Activated CD4-positive, alpha-beta T cell treated with anti-CD3 and anti-CD28 coated beads for 36 hours (primary cell): ENCODE data around the gene ADPRM. TPM values are rescaled to one million over a fixed set of nuclear protein-coding genes. Genes with fewer than 3 reads are reported as not detected.

Experiments
- ATAC-seq: fragments of 200-7000 bp; cut with Tn5 transposase; one replicate; pipeline ENCODE4 v1.10.0; 2021; ENCODE audit warnings: mild to moderate bottlenecking, moderate library complexity
- CTCF ChIA-PET: fragments of 350-600 bp; sonication (Branson Sonifier 250); formaldehyde crosslinking; loops from one replicate; lab custom pipeline; 2021; ENCODE audit warnings: antibody characterized with exemption; lab: Charles Lee
- POLR2A ChIA-PET: fragments of 350-600 bp; sonication (Branson Sonifier 250); formaldehyde crosslinking; loops from one replicate; lab custom pipeline; 2021; ENCODE audit warnings: antibody characterized with exemption, inconsistent platforms; lab: Charles Lee
- DNase-seq: peaks from one replicate; pipeline ENCODE4 v3.0.0-alpha.2; 2020
- H3K27ac Mint-ChIP-seq: one replicate; pipeline ENCODE4 v1.8.0; 2021; ENCODE audit warnings: mixed read lengths
- H3K27me3 Mint-ChIP-seq: one replicate; pipeline ENCODE4 v1.8.0; 2021; ENCODE audit warnings: mixed read lengths
- H3K36me3 Mint-ChIP-seq: one replicate; pipeline ENCODE4 v1.8.0; 2021; ENCODE audit warnings: low read depth, mixed read lengths
- H3K4me1 Mint-ChIP-seq: one replicate; pipeline ENCODE4 v1.8.0; 2021; ENCODE audit warnings: mixed read lengths
- H3K4me3 Mint-ChIP-seq: one replicate; pipeline ENCODE4 v1.8.0; 2021; ENCODE audit warnings: mild to moderate bottlenecking, moderate library complexity, mixed read lengths
- H3K9me3 Mint-ChIP-seq: one replicate; pipeline ENCODE4 v1.8.0; 2021; ENCODE audit warnings: low read depth, mixed read lengths
- intact Hi-C, 2 experiments: fragments of 100-400 bp; cut with DNase I in 1 of 2; cut with micrococcal nuclease in 1 of 2; formaldehyde crosslinking; loops; one replicate each; pipeline versions ENCODE4 v1.14.2 to v1.15.1; 2022 to 2024; cut with DNase I, micrococcal nuclease
- total RNA-seq, 2 experiments: library from RNA; stranded (reverse); gene quantifications; one replicate each; pipeline ENCODE4 v1.2.3, GENCODE V29; 2021

ADPRM gene
- total RNA-seq, 2 experiments from 2014 or later: 11.2 to 12.8 TPM

DNA sequence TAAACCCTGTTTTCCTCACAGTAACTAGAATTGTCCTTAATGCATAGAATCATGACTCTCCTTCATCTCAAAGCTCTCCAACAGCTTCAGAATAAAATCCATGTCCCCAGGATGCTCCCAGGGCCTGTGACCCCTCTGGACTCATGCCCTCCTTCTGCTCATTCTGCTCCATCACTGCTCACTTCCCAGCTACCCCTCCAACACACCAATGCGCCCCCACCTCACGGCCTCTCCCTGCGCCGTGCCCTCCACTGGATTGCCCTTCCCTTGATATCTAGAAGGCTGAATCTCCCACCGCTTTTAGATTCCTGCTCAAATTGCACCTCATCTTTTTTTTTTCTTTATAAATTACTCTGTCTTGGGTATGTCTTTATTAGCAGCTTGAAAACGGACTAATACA, 45.0 kb downstream of the ADPRM start:
- H3K4me1 Mint-ChIP-seq: peaks cover 17% of the 10 kb centered on the region
- DNase-seq (no peak), ATAC-seq (no peak)
- ChIA-PET POLR2A (no interaction called here), CTCF (interaction anchor here (0.7 kb wide), 1 partner anchor 112 kb away, joined by 3 read pairs; no protein-coding TSS in a partner anchor)
- peaks cover 2% of the 10 kb centered on the region for H3K27me3 Mint-ChIP-seq
- no peaks in the 10 kb centered on the region for H3K36me3 Mint-ChIP-seq
- no peak overlapping the region for H3K4me3 Mint-ChIP-seq
- no peaks in the 10 kb centered on the region for H3K9me3 Mint-ChIP-seq
- intact Hi-C loops: no loop called here
- no peak overlapping the region for H3K27ac Mint-ChIP-seq

DNA sequence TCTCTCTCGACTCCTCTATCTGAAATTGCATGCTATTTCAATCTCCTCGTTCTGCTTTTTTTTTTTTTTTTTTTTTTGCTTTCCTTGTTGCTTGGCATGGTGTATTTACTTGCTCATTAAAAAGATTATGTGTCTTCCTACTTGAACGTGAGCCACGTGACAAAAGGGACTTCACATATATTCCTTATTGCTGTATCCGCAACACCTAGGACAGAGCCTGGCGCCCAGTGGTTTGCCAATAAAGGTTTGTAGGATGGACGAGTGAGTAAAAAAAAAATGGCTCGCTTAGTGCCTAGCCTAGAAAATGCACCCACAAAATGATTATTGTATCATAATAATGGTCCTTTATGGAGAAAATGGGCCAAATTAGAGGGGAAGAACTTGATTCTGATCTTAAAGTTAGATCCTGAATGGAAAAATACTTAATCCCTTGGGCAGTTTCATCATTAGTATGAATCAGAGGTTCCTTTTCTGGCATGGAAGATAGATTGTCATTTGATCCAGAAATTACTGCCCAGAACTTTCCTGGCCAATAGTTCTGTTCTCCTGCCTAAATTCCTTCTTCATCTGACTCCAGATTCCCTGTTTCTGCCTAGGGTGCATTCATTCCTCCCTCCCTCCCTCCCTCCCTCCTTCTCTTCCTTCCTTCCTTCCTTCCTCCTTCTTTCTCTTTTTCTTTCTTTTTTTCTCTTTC, 46.1 kb downstream of the ADPRM start:
- H3K27ac Mint-ChIP-seq: no peak overlapping the region
- H3K27me3 Mint-ChIP-seq: peaks cover 2% of the 10 kb centered on the region
- peaks cover 12% of the 10 kb centered on the region for H3K4me1 Mint-ChIP-seq
- DNase-seq: no peak
- intact Hi-C loops: no loop called here
- ChIA-PET POLR2A (no interaction called here), CTCF (no interaction called here)
- H3K4me3 Mint-ChIP-seq: no peak overlapping the region
- ATAC-seq: no peak
- no peaks in the 10 kb centered on the region for H3K36me3 Mint-ChIP-seq
- no peaks in the 10 kb centered on the region for H3K9me3 Mint-ChIP-seq

DNA sequence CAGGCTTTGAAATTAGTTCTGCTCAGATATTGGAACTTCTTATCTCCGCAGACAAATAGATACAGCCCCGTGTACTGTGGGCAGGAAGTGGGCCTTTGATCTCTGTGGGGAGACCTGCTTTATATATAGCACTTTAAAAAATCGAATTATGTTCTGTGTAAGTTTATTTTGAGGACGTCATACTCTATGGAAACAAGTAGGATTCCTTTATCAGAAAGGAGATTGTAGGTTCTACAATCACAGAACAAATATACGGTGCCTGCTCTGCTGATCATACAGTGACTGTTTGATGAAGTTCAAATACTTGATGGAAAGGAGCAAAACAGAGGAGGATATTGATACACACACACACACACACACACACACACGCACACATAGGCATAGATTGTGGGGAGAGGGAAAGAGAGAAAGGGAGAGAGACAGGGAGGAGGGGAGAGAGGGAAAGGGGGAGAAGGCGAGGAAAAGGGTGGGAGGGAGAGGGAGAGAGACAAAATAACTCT, 47.2 kb downstream of the ADPRM start:
- intact Hi-C loops: no loop called here
- Mint-ChIP-seq H3K4me1 (peaks cover 12% of the 10 kb centered on the region), H3K36me3 (no peaks in the 10 kb centered on the region), H3K4me3 (no peak overlapping the region), H3K27ac (no peak overlapping the region), H3K27me3 (peaks cover 2% of the 10 kb centered on the region), H3K9me3 (no peaks in the 10 kb centered on the region)
- peak; percentile 14 for DNase-seq
- ChIA-PET POLR2A (no interaction called here), CTCF (no interaction called here)
- peak; percentile 72 for ATAC-seq

DNA sequence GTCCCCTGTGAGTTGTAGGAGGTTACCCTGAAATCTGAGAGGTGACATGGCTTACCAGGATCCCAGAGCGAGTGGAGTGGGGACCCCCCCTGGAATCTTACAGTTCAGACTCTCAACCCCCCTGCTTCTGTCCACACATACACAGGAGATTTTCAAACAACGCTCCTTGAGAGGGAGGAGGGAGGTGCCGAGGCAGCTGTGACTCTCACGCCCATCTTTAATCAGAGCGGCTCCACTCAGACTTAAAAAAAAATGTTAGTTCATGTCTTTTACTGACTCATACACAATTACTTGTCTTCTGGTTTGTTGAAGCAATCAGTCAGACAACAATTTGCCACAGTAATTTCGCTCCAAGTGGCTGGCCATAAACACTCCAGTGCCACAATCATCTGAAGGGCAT, 47.8 kb downstream of the ADPRM start:
- no peak overlapping the region for H3K4me3 Mint-ChIP-seq
- intact Hi-C loops: no loop called here

DNA sequence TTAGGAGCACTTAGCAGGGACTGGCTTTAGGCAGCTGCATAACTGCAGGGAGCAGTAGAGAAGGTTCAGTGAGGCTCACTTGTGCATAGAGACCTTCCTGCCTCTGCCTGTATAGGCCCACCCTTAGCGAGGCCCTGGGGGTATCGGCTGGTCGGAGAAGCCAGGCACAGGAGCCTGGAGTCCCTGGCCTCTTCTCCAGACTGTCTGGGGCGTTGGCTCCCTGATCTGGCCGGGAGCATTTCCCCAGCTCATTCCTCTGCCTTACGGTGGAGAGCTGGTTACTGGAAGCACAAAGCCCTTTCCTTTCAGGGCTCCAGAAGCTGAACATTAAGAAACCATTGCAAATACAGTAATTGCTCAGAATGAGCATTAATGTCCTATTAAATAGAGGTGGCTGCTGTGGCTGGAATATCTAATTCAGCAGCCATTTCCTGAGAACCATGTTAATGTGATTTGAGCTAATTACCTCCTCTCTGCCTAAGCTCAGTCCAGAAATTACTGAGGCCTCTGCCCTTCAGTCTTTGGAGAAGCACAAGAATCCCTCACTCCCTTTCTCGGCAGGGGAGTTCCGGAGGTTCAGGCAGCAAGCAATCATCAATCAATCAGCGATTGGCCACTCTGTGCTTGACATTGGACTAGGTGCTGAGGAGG, 51.3 kb downstream of the ADPRM start:
- Mint-ChIP-seq H3K36me3 (no peaks in the 10 kb centered on the region), H3K4me1 (peaks cover 12% of the 10 kb centered on the region), H3K9me3 (no peaks in the 10 kb centered on the region), H3K27me3 (no peaks in the 10 kb centered on the region), H3K4me3 (no peak overlapping the region), H3K27ac (no peak overlapping the region)
- intact Hi-C loops: no loop called here
- ATAC-seq: no peak
- ChIA-PET CTCF (interaction anchor here (0.7 to 0.9 kb wide), 2 partner anchors 57 to 1247 kb away, joined by 3 read pairs; no protein-coding TSS in a partner anchor), POLR2A (no interaction called here)
- no peak for DNase-seq

More for the DNA sequence above, 47.8 kb downstream of the ADPRM start:
- ChIA-PET POLR2A (no interaction called here), CTCF (no interaction called here)
- Mint-ChIP-seq H3K36me3 (no peaks in the 10 kb centered on the region), H3K27ac (no peak overlapping the region), H3K27me3 (peaks cover 2% of the 10 kb centered on the region), H3K9me3 (no peaks in the 10 kb centered on the region), H3K4me1 (peaks cover 12% of the 10 kb centered on the region)
- no peak for DNase-seq
- ATAC-seq: no peak

DNA sequence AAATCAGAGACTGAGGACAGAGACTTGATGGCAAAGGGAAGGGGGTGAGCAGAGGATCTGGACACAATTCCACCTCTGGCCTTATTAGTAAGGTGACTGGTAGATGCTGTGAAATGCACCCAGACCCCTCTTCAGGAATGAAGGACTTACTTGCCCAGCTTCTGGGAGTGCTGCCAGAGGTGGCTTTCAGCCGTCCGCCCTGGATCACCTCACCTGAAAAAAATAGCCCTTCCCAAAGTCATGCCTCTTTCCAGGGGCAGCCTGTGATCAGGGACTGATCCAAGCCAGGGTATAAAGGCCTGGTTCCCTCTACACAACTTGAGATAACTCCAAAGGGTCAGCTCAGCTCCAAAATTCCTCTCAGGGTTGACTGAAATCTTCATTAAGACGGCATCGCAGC, 52.8 kb downstream of the ADPRM start:
- intact Hi-C loops: no loop called here
- Mint-ChIP-seq H3K27ac (no peak overlapping the region), H3K36me3 (no peaks in the 10 kb centered on the region), H3K4me3 (no peak overlapping the region), H3K27me3 (no peaks in the 10 kb centered on the region), H3K4me1 (peaks cover 3% of the 10 kb centered on the region), H3K9me3 (no peaks in the 10 kb centered on the region)
- DNase-seq: no peak
- ChIA-PET CTCF (interaction anchor here (0.6 kb wide), 1 partner anchor 14 kb away, joined by 5 read pairs; no protein-coding TSS in a partner anchor), POLR2A (no interaction called here)
- ATAC-seq: no peak

DNA sequence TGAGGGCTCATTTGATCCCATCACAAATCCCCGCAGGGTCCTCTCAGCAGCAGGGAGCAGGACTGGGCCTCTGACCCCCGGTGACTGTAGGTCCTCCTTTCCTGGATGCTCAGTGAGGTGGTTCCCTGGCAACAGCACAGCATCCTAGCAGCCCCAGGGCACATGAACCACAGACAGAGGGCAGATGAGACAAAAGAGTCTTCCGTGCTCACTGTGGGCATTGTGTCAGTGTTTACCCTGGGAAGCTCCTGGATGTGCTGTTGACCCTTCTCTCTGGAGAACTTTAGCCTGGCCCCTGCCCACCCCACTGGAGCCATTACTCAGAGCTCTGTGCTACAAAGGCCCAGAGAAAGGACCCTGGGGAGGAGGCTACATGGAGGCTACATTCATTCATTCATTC, 54.2 kb downstream of the ADPRM start:
- POLR2A ChIA-PET: no interaction called here
- Mint-ChIP-seq H3K4me3 (no peak overlapping the region), H3K4me1 (no peaks in the 10 kb centered on the region), H3K9me3 (no peaks in the 10 kb centered on the region), H3K27ac (no peak overlapping the region), H3K36me3 (no peaks in the 10 kb centered on the region), H3K27me3 (no peaks in the 10 kb centered on the region)
- DNase-seq: no peak
- intact Hi-C loops: no loop called here
- CTCF ChIA-PET: interaction anchor here (0.9 kb wide), 2 partner anchors 22 to 56 kb away, joined by 3 to 5 read pairs; no protein-coding TSS in a partner anchor
- no peak for ATAC-seq

DNA sequence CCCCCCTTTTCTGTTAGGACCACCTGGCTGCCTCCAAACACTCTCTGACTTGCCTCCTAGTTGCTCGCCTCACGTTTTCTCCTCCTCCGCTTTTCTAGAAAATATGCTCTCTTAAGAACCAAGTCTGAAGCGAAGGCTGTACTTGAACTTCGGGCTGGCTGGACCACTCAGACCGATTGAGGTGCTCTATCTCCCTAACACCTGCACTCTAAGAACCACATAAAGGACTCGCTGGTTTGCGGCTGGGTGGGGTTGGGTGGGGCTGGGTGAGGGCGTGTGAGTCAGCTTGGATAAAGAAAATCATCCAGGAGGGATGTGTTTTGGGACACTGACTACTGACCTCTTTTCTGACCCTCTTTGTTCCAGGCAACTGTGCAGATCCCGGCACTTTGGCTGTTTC, 55.3 kb downstream of the ADPRM start:
- H3K27me3 Mint-ChIP-seq: no peaks in the 10 kb centered on the region
- H3K27ac Mint-ChIP-seq: no peak overlapping the region
- POLR2A ChIA-PET: no interaction called here
- DNase-seq: no peak
- no peak for ATAC-seq
- CTCF ChIA-PET: interaction anchor here (0.5 to 0.9 kb wide), 2 partner anchors 55 to 81 kb away, joined by 3 to 5 read pairs; no protein-coding TSS in a partner anchor
- H3K4me1 Mint-ChIP-seq: no peaks in the 10 kb centered on the region
- no peaks in the 10 kb centered on the region for H3K9me3 Mint-ChIP-seq
- H3K36me3 Mint-ChIP-seq: no peaks in the 10 kb centered on the region
- H3K4me3 Mint-ChIP-seq: no peak overlapping the region
- intact Hi-C loops: no loop called here

DNA sequence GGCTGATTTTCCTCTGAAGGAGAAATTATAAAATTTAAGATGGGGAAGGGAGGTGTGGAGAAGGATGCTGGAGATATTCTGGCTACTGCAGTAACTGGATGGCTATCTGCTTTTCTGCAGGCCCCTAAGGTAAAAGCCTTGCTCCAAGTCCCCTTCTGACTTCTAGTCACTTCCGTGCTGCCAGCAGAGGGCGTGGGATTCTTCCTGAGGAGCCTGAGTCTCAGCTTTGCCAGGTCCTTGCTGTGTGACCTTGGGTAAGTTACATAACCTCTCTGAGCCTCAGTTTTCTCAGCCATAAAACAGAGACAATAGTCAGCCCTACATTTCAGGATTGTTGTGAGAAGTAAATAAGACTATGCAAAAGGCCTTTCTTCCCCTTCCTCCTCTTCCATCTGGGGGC, 56.7 kb downstream of the ADPRM start:
- no peak overlapping the region for H3K27ac Mint-ChIP-seq
- no peaks in the 10 kb centered on the region for H3K9me3 Mint-ChIP-seq
- DNase-seq: peak; percentile 60
- ChIA-PET POLR2A (no interaction called here), CTCF (interaction anchor here (1.1 to 1.5 kb wide), 2 partner anchors 13 to 91 kb away, joined by 4 to 9 read pairs; no protein-coding TSS in a partner anchor)
- H3K4me3 Mint-ChIP-seq: no peak overlapping the region
- no peaks in the 10 kb centered on the region for H3K4me1 Mint-ChIP-seq
- H3K27me3 Mint-ChIP-seq: no peaks in the 10 kb centered on the region
- no peaks in the 10 kb centered on the region for H3K36me3 Mint-ChIP-seq
- ATAC-seq: no peak
- intact Hi-C loops: loop anchor here in 1 of 2 experiments (1.0 kb wide), 1 partner anchor 91 kb away; no protein-coding TSS in a partner anchor

DNA sequence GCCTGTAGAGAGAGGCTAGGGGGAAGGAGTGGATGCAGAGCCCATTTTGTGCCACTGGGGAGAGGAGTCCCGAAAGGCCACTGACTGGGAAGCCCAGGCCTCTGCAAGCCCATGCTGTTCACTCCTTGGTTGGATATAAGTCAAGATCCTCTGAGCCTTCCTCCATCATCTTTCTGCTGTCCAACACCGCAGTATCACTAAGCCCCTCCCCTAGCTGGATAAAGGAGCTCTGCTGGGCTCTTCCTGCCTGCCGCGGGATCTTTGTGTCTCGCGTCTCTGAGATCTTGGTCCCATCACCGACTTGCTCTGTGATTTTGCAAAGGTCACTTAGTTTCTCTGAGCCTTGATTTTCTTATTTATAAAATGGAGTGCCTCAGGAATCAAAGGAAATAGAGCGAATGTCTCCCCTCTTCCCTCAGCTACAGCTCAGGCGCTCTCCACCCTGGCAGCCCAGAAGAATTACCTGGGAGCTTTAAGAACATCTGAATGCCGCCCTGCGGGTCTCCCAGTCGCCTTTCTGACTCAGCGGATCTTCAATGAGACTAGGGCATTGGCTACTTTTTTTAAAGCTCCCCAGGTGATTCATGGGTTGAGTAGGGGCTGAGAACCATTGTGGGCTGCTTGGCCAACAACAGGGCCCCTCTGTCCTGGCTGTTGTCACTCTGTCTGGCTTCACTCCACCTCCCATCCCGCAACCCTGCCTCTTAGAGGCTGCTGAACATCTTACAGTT, 57.6 kb downstream of the ADPRM start:
- Mint-ChIP-seq H3K27me3 (no peaks in the 10 kb centered on the region), H3K4me3 (no peak overlapping the region), H3K9me3 (no peaks in the 10 kb centered on the region), H3K27ac (no peak overlapping the region), H3K4me1 (no peaks in the 10 kb centered on the region), H3K36me3 (no peaks in the 10 kb centered on the region)
- POLR2A ChIA-PET: no interaction called here
- ATAC-seq: no peak
- no peak for DNase-seq
- CTCF ChIA-PET: interaction anchor here (0.7 to 1.5 kb wide), 3 partner anchors 12 to 90 kb away, joined by 4 to 9 read pairs (median 4); no protein-coding TSS in a partner anchor
- intact Hi-C loops: loop anchor here in 1 of 2 experiments (1.0 kb wide), 1 partner anchor 90 kb away; no protein-coding TSS in a partner anchor

DNA sequence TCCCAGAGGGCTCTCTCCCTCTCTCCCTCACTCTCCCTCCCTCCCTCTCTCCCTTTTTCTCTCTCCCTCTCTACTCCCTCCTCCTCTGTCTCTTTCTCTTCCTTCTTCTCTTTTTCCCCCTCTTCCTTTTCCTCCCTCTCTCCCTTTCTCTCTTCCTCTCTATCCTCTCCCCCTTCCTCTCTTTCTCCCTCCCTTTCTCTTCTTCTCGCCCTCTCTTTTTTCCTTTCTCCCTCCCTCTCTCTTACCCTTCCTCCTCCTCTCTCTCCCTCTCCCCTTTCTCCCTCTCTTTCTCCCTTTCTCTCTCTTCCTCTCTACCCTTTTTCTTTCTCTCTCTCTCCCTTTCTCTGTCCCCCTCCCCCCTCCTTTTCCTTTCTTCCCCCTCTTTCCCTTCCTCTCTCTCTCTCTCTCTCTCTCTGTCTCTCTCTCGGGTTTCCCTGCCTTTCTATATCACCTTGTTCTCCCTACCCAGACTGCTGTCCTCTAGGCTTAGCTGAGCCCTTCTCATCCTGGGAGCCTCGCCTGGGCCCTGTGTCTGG, 58.3 kb downstream of the ADPRM start:
- no peak overlapping the region for H3K27ac Mint-ChIP-seq
- no peaks in the 10 kb centered on the region for H3K4me1 Mint-ChIP-seq
- no peaks in the 10 kb centered on the region for H3K9me3 Mint-ChIP-seq
- H3K36me3 Mint-ChIP-seq: no peaks in the 10 kb centered on the region
- no peaks in the 10 kb centered on the region for H3K27me3 Mint-ChIP-seq
- no peak overlapping the region for H3K4me3 Mint-ChIP-seq
- DNase-seq: no peak
- no peak for ATAC-seq
- ChIA-PET CTCF (interaction anchor here (0.7 kb wide), 1 partner anchor 13 kb away, joined by 4 read pairs; no protein-coding TSS in a partner anchor), POLR2A (no interaction called here)
- intact Hi-C loops: loop anchor here in 1 of 2 experiments (2.0 kb wide), 1 partner anchor 19 kb away; no protein-coding TSS in a partner anchor
